Measurements from ENCODE around the gene MEGF6.

Gene MEGF6

GRCh38 chr1:3608154-3608553 is 3.2 kb downstream of the MEGF6 start:
- TF ChIP-seq CTCF (IDR thresholded peaks at IDR 0.05; ENCODE audit: low read depth, low read length): no peak

GRCh38 chr1:3607703-3608065 is 3.6 kb downstream of the MEGF6 start:
- Histone ChIP-seq H3K27ac (peak overlapping the region; percentile 71), H3K4me3 (ENCODE audit: low read depth, low read length) (no peak overlapping the region), H3K27me3 (ENCODE audit: insufficient read depth, low read depth, severe bottlenecking) (peaks cover 4% of the 10 kb centered on the region), H3K9me3 (ENCODE audit: severe bottlenecking) (peaks cover 6% of the 10 kb centered on the region), H3K36me3 (no peaks in the 10 kb centered on the region)
- TF ChIP-seq CTCF (IDR thresholded peaks at IDR 0.05; ENCODE audit: low read depth, low read length): no peak
- peak; percentile 88 for DNase-seq

More at GRCh38 chr1:3608154-3608553, 3.2 kb downstream of the MEGF6 start:
- H3K4me3 ChIP-seq (ENCODE audit: low read depth, low read length): no peak overlapping the region
- peaks cover 6% of the 10 kb centered on the region for H3K9me3 ChIP-seq (ENCODE audit: severe bottlenecking)
- peak overlapping the region; percentile 71 for H3K27ac ChIP-seq
- H3K36me3 ChIP-seq: no peaks in the 10 kb centered on the region
- H3K27me3 ChIP-seq (ENCODE audit: insufficient read depth, low read depth, severe bottlenecking): peaks cover 4% of the 10 kb centered on the region
- DNase-seq: no peak

- Histone ChIP-seq H3K9me3 (ENCODE audit: severe bottlenecking) (peaks cover 6% of the 10 kb centered on the region), H3K27ac (peak overlapping the region; percentile 56)
These were observed 4.3 kb downstream of the MEGF6 start for GRCh38 chr1:3606779-3607702.

GRCh38 chr1:3604997-3605823 is 6.1 kb downstream of the MEGF6 start:
- Histone ChIP-seq H3K36me3 (no peaks in the 10 kb centered on the region), H3K9me3 (ENCODE audit: severe bottlenecking) (peaks cover 6% of the 10 kb centered on the region), H3K27me3 (ENCODE audit: insufficient read depth, low read depth, severe bottlenecking) (no peaks in the 10 kb centered on the region), H3K4me3 (ENCODE audit: low read depth, low read length) (no peak overlapping the region), H3K27ac (no peak overlapping the region)
- no peak for TF ChIP-seq CTCF (IDR thresholded peaks at IDR 0.05; ENCODE audit: low read depth, low read length)
- no peak for DNase-seq

More at GRCh38 chr1:3606779-3607702, 4.3 kb downstream of the MEGF6 start:
- DNase-seq: no peak
- Histone ChIP-seq H3K27me3 (ENCODE audit: insufficient read depth, low read depth, severe bottlenecking) (peaks cover 3% of the 10 kb centered on the region), H3K36me3 (no peaks in the 10 kb centered on the region), H3K4me3 (ENCODE audit: low read depth, low read length) (no peak overlapping the region)
- TF ChIP-seq CTCF (IDR thresholded peaks at IDR 0.05; ENCODE audit: low read depth, low read length): no peak

- TF ChIP-seq CTCF (IDR thresholded peaks at IDR 0.05; ENCODE audit: low read depth, low read length): no peak
- Histone ChIP-seq H3K27me3 (ENCODE audit: insufficient read depth, low read depth, severe bottlenecking) (no peaks in the 10 kb centered on the region), H3K9me3 (ENCODE audit: severe bottlenecking) (peaks cover 6% of the 10 kb centered on the region), H3K4me3 (ENCODE audit: low read depth, low read length) (no peak overlapping the region), H3K36me3 (no peaks in the 10 kb centered on the region), H3K27ac (no peak overlapping the region)
- DNase-seq: no peak
These were observed 6.8 kb downstream of the MEGF6 start for GRCh38 chr1:3604468-3604974.

Data from WERI-Rb-1 (cell line).